Upper lobe of left lung (tissue), 4 donors: Measurements from ENCODE around the gene CNRIP1.

Experiments
- CTCF ChIP-seq, 6 experiments: fragments of 450-650 bp in 4 of 6; fragments of 200-600 bp in 2 of 6; sonication (generic) in 2 of 6; IDR thresholded peaks; one replicate each; pipeline ENCODE4 v1.5.1; 2016 to 2019; ENCODE audit warnings: antibody characterized with exemption in 6 of 6
- POLR2AphosphoS5 ChIP-seq, 2 donors: sonication (generic); formaldehyde crosslinking; IDR thresholded peaks; one replicate each; pipeline ENCODE4 v1.5.1; 2017; ENCODE audit warnings: antibody characterized with exemption in 2 of 2

- TF ChIP-seq POLR2AphosphoS5 (IDR thresholded peaks at IDR 0.05) = no peak
- no peak for TF ChIP-seq CTCF (IDR thresholded peaks at IDR 0.05)
These were observed 31.9 kb downstream of the CNRIP1 start for GRCh38 chr2:68287580-68288441.
